Activated CD4-positive, alpha-beta T cell treated with anti-CD3 and anti-CD28 coated beads, Interleukin-2, amount 10 ng/mL, durations not matched to agents 7 days and 5 days (primary cell): ENCODE measurements around the gene TMPRSS13. TPM values are rescaled to one million over a fixed set of nuclear protein-coding genes. Genes with fewer than 3 reads are reported as not detected.
"Not testable (repeated sequence)": the region's sequence is repeated elsewhere in the genome, so short reads cannot be mapped to it uniquely, and the experiment has no call there.

Experiments used
- CTCF ChIA-PET: fragments of 350-600 bp; sonication (Branson Sonifier 250); formaldehyde crosslinking; loops from one replicate; lab custom pipeline; 2021; ENCODE audit warnings: antibody characterized with exemption; lab: Charles Lee
- POLR2A ChIA-PET: fragments of 350-600 bp; sonication (Branson Sonifier 250); formaldehyde crosslinking; loops from one replicate; lab custom pipeline; 2021; ENCODE audit warnings: antibody characterized with exemption; lab: Charles Lee
- DNase-seq: peaks from one replicate; pipeline ENCODE4 v3.0.0-alpha.2; 2020
- H3K27ac Mint-ChIP-seq: one replicate; pipeline ENCODE4 v1.8.0; 2021; ENCODE audit warnings: mild to moderate bottlenecking, moderate library complexity, mixed read lengths
- H3K27me3 Mint-ChIP-seq: one replicate; pipeline ENCODE4 v1.8.0; 2021; ENCODE audit warnings: mixed read lengths
- H3K36me3 Mint-ChIP-seq: one replicate; pipeline ENCODE4 v1.8.0; 2021; ENCODE audit warnings: low read depth, mixed read lengths
- H3K4me1 Mint-ChIP-seq: one replicate; pipeline ENCODE4 v1.8.0; 2021; ENCODE audit warnings: mixed read lengths
- H3K4me3 Mint-ChIP-seq: one replicate; pipeline ENCODE4 v1.8.0; 2021; ENCODE audit warnings: mild to moderate bottlenecking, moderate library complexity, mixed read lengths
- H3K9me3 Mint-ChIP-seq: one replicate; pipeline ENCODE4 v1.8.0; 2021; ENCODE audit warnings: mixed read lengths
- total RNA-seq, 2 experiments: library from RNA; stranded (reverse); gene quantifications; one replicate each; pipeline ENCODE4 v1.2.3, GENCODE V29; 2021

The TMPRSS13 gene
- 1 to 10 TPM; 1.4 to 1.5 TPM for total RNA-seq

GRCh38 chr11:117929142-117929915 is at the start of gene TMPRSS13:
TMPRSS13 (minus strand) TSS chr11:117929402; CDS start chr11:117929307, 95 bp downstream.
- POLR2A ChIA-PET = no interaction called here

GRCh38 chr11:117978991-117979390 is 49.8 kb upstream of the TMPRSS13 start:
- CTCF ChIA-PET = interaction anchor here (0.9 to 3.1 kb wide), 7 partner anchors 9 to 73 kb away, joined by 3 to 11 read pairs (median 5); no protein-coding TSS in a partner anchor
- Mint-ChIP-seq H3K27me3 (no peaks in the 10 kb centered on the region), H3K36me3 (peaks cover 51% of the 10 kb centered on the region), H3K27ac (peak overlapping the region; percentile 3), H3K4me1 (peaks cover 67% of the 10 kb centered on the region), H3K4me3 (no peak overlapping the region), H3K9me3 (peaks cover 19% of the 10 kb centered on the region)
- POLR2A ChIA-PET = interaction anchor here (0.8 to 1.2 kb wide), 2 partner anchors 22 to 28 kb away, joined by 3 read pairs; no protein-coding TSS in a partner anchor
- DNase-seq = no peak

More at GRCh38 chr11:117929142-117929915, at the start of gene TMPRSS13:
- Mint-ChIP-seq H3K27ac (peak within 1 kb of the TSS; percentile 88), H3K36me3 (no peaks in the 10 kb centered on the region), H3K4me3 (peak within 1 kb of the TSS; percentile 34), H3K9me3 (no peaks in the 10 kb centered on the region), H3K4me1 (peaks cover 49% of the 10 kb centered on the region), H3K27me3 (peaks cover 9% of the 10 kb centered on the region)
- CTCF ChIA-PET = interaction anchor here (0.8 to 3.3 kb wide), 8 partner anchors 8 to 27 kb away, joined by 3 to 20 read pairs (median 4); no protein-coding TSS in a partner anchor
- no peak for DNase-seq

GRCh38 chr11:117978291-117978910 is 49.2 kb upstream of the TMPRSS13 start:
- peaks cover 13% of the 10 kb centered on the region for H3K9me3 Mint-ChIP-seq
- H3K27me3 Mint-ChIP-seq, POLR2A ChIA-PET, H3K4me3 Mint-ChIP-seq, DNase-seq: not testable (repeated sequence)
- peaks cover 45% of the 10 kb centered on the region for H3K36me3 Mint-ChIP-seq
- H3K4me1 Mint-ChIP-seq = peaks cover 65% of the 10 kb centered on the region
- CTCF ChIA-PET = interaction anchor here (1.0 to 3.1 kb wide), 9 partner anchors 10 to 37 kb away, joined by 3 to 11 read pairs (median 5); no protein-coding TSS in a partner anchor
- H3K27ac Mint-ChIP-seq = peak overlapping the region; percentile 82

GRCh38 chr11:117977612-117978264 is 48.5 kb upstream of the TMPRSS13 start:
- Mint-ChIP-seq H3K9me3 (peaks cover 13% of the 10 kb centered on the region), H3K4me1 (peaks cover 65% of the 10 kb centered on the region), H3K36me3 (peaks cover 39% of the 10 kb centered on the region), H3K4me3 (peak overlapping the region; percentile 10), H3K27ac (peak overlapping the region; percentile 82)
- ChIA-PET CTCF (interaction anchor here (1.0 to 3.1 kb wide), 6 partner anchors 10 to 57 kb away, joined by 3 to 11 read pairs (median 3); no protein-coding TSS in a partner anchor), POLR2A (interaction anchor here (0.8 kb wide), 1 partner anchor 150 kb away, joined by 3 read pairs; no protein-coding TSS in a partner anchor)
- not testable (repeated sequence) for DNase-seq, H3K27me3 Mint-ChIP-seq

- ChIA-PET POLR2A (interaction anchor here (0.8 kb wide), 1 partner anchor 149 kb away, joined by 3 read pairs; no protein-coding TSS in a partner anchor), CTCF (interaction anchor here (1.1 to 3.1 kb wide), 3 partner anchors 16 to 58 kb away, joined by 3 to 11 read pairs (median 3); no protein-coding TSS in a partner anchor)
- H3K4me3 Mint-ChIP-seq = no peak overlapping the region
- no peaks in the 10 kb centered on the region for H3K27me3 Mint-ChIP-seq
- H3K9me3 Mint-ChIP-seq = peaks cover 13% of the 10 kb centered on the region
- H3K27ac Mint-ChIP-seq = peak overlapping the region; percentile 19
- H3K36me3 Mint-ChIP-seq = peaks cover 37% of the 10 kb centered on the region
- DNase-seq = no peak
- H3K4me1 Mint-ChIP-seq = peaks cover 71% of the 10 kb centered on the region
Observed at GRCh38 chr11:117977029-117977428, 47.8 kb upstream of the TMPRSS13 start.

- Mint-ChIP-seq H3K4me1 (peaks cover 71% of the 10 kb centered on the region), H3K27ac (peak overlapping the region; percentile 65), H3K9me3 (peaks cover 13% of the 10 kb centered on the region), H3K4me3 (no peak overlapping the region), H3K36me3 (peaks cover 35% of the 10 kb centered on the region), H3K27me3 (no peaks in the 10 kb centered on the region)
- CTCF ChIA-PET = interaction anchor here (0.8 to 3.5 kb wide), 7 partner anchors 10 to 77 kb away, joined by 3 to 26 read pairs (median 4); partner anchors contain the start of gene IL10RA
- no peak for DNase-seq
- POLR2A ChIA-PET = no interaction called here
Observed at GRCh38 chr11:117976445-117976844, 47.2 kb upstream of the TMPRSS13 start.

- Mint-ChIP-seq H3K27ac (peak overlapping the region; percentile 61), H3K4me3 (no peak overlapping the region), H3K4me1 (peaks cover 80% of the 10 kb centered on the region), H3K36me3 (peaks cover 36% of the 10 kb centered on the region), H3K27me3 (no peaks in the 10 kb centered on the region), H3K9me3 (peaks cover 13% of the 10 kb centered on the region)
- no peak for DNase-seq
- ChIA-PET POLR2A (no interaction called here), CTCF (interaction anchor here (0.6 to 3.5 kb wide), 5 partner anchors 9 to 166 kb away, joined by 3 to 26 read pairs (median 5); partner anchors contain the start of gene IL10RA)
Observed at GRCh38 chr11:117973503-117973860, 44.3 kb upstream of the TMPRSS13 start.

- H3K9me3 Mint-ChIP-seq = peaks cover 11% of the 10 kb centered on the region
- peaks cover 36% of the 10 kb centered on the region for H3K36me3 Mint-ChIP-seq
- peaks cover 80% of the 10 kb centered on the region for H3K4me1 Mint-ChIP-seq
- no peaks in the 10 kb centered on the region for H3K27me3 Mint-ChIP-seq
- peak overlapping the region; percentile 71 for H3K27ac Mint-ChIP-seq
- CTCF ChIA-PET = interaction anchor here (1.4 to 3.5 kb wide), 4 partner anchors 9 to 80 kb away, joined by 5 to 26 read pairs (median 6); partner anchors contain the start of gene IL10RA
- POLR2A ChIA-PET = no interaction called here
- no peak for DNase-seq
- H3K4me3 Mint-ChIP-seq = no peak overlapping the region
Observed at GRCh38 chr11:117972629-117973502, 43.7 kb upstream of the TMPRSS13 start.

GRCh38 chr11:117972044-117972443 is 42.8 kb upstream of the TMPRSS13 start:
- Mint-ChIP-seq H3K36me3 (peaks cover 28% of the 10 kb centered on the region), H3K4me3 (no peak overlapping the region), H3K9me3 (peaks cover 5% of the 10 kb centered on the region), H3K27me3 (no peaks in the 10 kb centered on the region), H3K27ac (peak overlapping the region; percentile 6), H3K4me1 (peaks cover 72% of the 10 kb centered on the region)
- CTCF ChIA-PET = interaction anchor here (1.5 kb wide), 1 partner anchor 25 kb away, joined by 7 read pairs; no protein-coding TSS in a partner anchor
- POLR2A ChIA-PET = no interaction called here
- DNase-seq = no peak

GRCh38 chr11:117970400-117971024 is 41.3 kb upstream of the TMPRSS13 start:
- CTCF ChIA-PET = interaction anchor here (0.6 to 1.6 kb wide), 5 partner anchors 10 to 354 kb away, joined by 3 to 4 read pairs (median 3); no protein-coding TSS in a partner anchor
- Mint-ChIP-seq H3K4me3 (peak overlapping the region; percentile 5), H3K27ac (peak overlapping the region; percentile 56), H3K4me1 (peaks cover 59% of the 10 kb centered on the region), H3K9me3 (no peaks in the 10 kb centered on the region), H3K27me3 (no peaks in the 10 kb centered on the region), H3K36me3 (peaks cover 14% of the 10 kb centered on the region)
- POLR2A ChIA-PET = no interaction called here
- peak; percentile 46 for DNase-seq
